H1 (cell line): ENCODE measurements around the gene EPHA5. TPM values are rescaled to one million over a fixed set of nuclear protein-coding genes. Genes with fewer than 3 reads are reported as not detected.

Experiments
- CTCF ChIA-PET: fragments of 300-600 bp; sonication (Branson Sonifier 250); formaldehyde crosslinking; loops from one replicate; lab custom pipeline; 2021; ENCODE audit not compliant: partially characterized antibody; lab: Charles Lee
- POLR2A ChIA-PET: fragments of 300-600 bp; sonication (Branson Sonifier 250); formaldehyde crosslinking; loops from one replicate; lab custom pipeline; 2021; ENCODE audit warnings: inconsistent platforms; ENCODE audit not compliant: partially characterized antibody; lab: Charles Lee
- DNase-seq, 2 experiments: peaks; one replicate each; pipeline versions ENCODE4 v3.0.0 to v3.0.0-alpha.2; 2010 to 2022; ENCODE audit warnings: low spot score in 2 of 2, low read depth in 1 of 2, mixed read lengths in 1 of 2
- FAIRE-seq: peaks from 2 replicates; lab custom pipeline; 2011; peaks lifted over from hg19 to GRCh38; lab: Jason Lieb, UNC
- H2AFZ ChIP-seq: 2 replicates; pipeline ENCODE4 v1.8.1; 2012; ENCODE audit warnings: low read length, inconsistent platforms
- H2AK5ac ChIP-seq: 2 replicates; pipeline ENCODE4 v1.6.1; 2013; ENCODE audit warnings: low read depth, low read length
- H2BK120ac ChIP-seq: replicated peaks from 2 replicates; pipeline ENCODE3; 2013; ENCODE audit warnings: low read depth, low read length, inconsistent platforms
- H2BK12ac ChIP-seq: 2 replicates; pipeline ENCODE4 v1.6.1; 2013; ENCODE audit warnings: low read depth, low read length
- H2BK15ac ChIP-seq: 2 replicates; pipeline ENCODE4 v1.6.1; 2013; ENCODE audit warnings: low read length
- H2BK20ac ChIP-seq: 2 replicates; pipeline ENCODE4 v1.6.1; 2013; ENCODE audit warnings: low read length
- H2BK5ac ChIP-seq: 2 replicates; pipeline ENCODE4 v1.6.1; 2013; ENCODE audit warnings: low read depth, low read length
- H3K14ac ChIP-seq: 2 replicates; pipeline ENCODE4 v1.6.1; 2013; ENCODE audit warnings: inconsistent platforms; ENCODE audit not compliant: insufficient read length
- H3K18ac ChIP-seq: 2 replicates; pipeline ENCODE4 v1.6.1; 2013; ENCODE audit warnings: low read length; ENCODE audit errors: extremely low read depth
- H3K23ac ChIP-seq: 2 replicates; pipeline ENCODE4 v1.6.1; 2013; ENCODE audit warnings: inconsistent platforms; ENCODE audit not compliant: insufficient read length
- H3K23me2 ChIP-seq: 2 replicates; pipeline ENCODE4 v1.6.1; 2013; ENCODE audit warnings: low read depth, low read length
- H3K27ac ChIP-seq: 2 replicates; pipeline ENCODE4 v1.6.1; 2011; ENCODE audit warnings: low read depth, low read length, inconsistent platforms
- H3K27me3 ChIP-seq, 4 experiments: replicated peaks in 1 of 4; 1 replicate in 1 of 4; 2 replicates in 3 of 4; pipeline versions ENCODE4 v1.6.1 to v1.8.1; 2011 to 2013; ENCODE audit warnings: low read length in 3 of 4, mild to moderate bottlenecking in 3 of 4, inconsistent platforms in 2 of 4, mixed read lengths in 2 of 4, moderate library complexity in 1 of 4; ENCODE audit not compliant: control insufficient read depth in 3 of 4, insufficient read depth in 3 of 4; ENCODE audit errors: extremely low read depth in 1 of 4
- H3K36me3 ChIP-seq, 4 experiments: 2 replicates each; pipeline versions ENCODE4 v1.6.1 to v1.8.1; 2011 to 2013; ENCODE audit warnings: mild to moderate bottlenecking in 4 of 4, low read length in 3 of 4, moderate library complexity in 2 of 4, control low read depth in 1 of 4, inconsistent platforms in 1 of 4; ENCODE audit not compliant: insufficient read depth in 4 of 4, control insufficient read depth in 2 of 4
- H3K4ac ChIP-seq: replicated peaks from 2 replicates; pipeline ENCODE3; 2013; ENCODE audit warnings: low read length, low read depth, mixed read lengths, inconsistent platforms; ENCODE audit not compliant: insufficient read length
- H3K4me1 ChIP-seq, 4 experiments: replicated peaks in 1 of 4; 1 replicate in 1 of 4; 2 replicates in 3 of 4; pipeline versions ENCODE4 v1.6.1 to v1.8.1; 2011 to 2013; ENCODE audit warnings: low read length in 3 of 4, inconsistent platforms in 2 of 4, mixed read lengths in 1 of 4; ENCODE audit not compliant: insufficient read depth in 4 of 4, control insufficient read depth in 3 of 4
- H3K4me2 ChIP-seq, 2 experiments: 2 replicates each; pipeline versions ENCODE4 v1.6.1 to v1.8.1; 2011 to 2013; ENCODE audit warnings: low read depth in 2 of 2, low read length in 2 of 2, control low read depth in 1 of 2, inconsistent platforms in 1 of 2, mild to moderate bottlenecking in 1 of 2; ENCODE audit not compliant: insufficient read depth in 1 of 2
- H3K4me3 ChIP-seq, 4 experiments: fragments of 200-600, 300-600 bp in 1 of 4; sonication (generic), shearing (Covaris generic), sonication (Bioruptor Twin) in 1 of 4; 2 replicates each; pipeline versions ENCODE4 v1.5.1 to v1.8.1; 2011 to 2016; ENCODE audit warnings: low read length in 4 of 4, low read depth in 3 of 4, control low read depth in 2 of 4, inconsistent platforms in 2 of 4, mild to moderate bottlenecking in 2 of 4, mixed read lengths in 1 of 4, moderate library complexity in 1 of 4; ENCODE audit not compliant: insufficient read depth in 2 of 4; ENCODE audit errors: extremely low read depth in 1 of 4
- H3K56ac ChIP-seq: replicated peaks from 2 replicates; pipeline ENCODE3; 2013; ENCODE audit warnings: low read depth, mild to moderate bottlenecking, mixed read lengths, low read length, inconsistent platforms; ENCODE audit not compliant: insufficient read length
- H3K79me1 ChIP-seq: 2 replicates; pipeline ENCODE4 v1.6.1; 2013; ENCODE audit warnings: low read depth, low read length, control low read depth
- H3K79me2 ChIP-seq, 2 experiments: 2 replicates each; pipeline versions ENCODE4 v1.6.1 to v1.8.1; 2012 to 2013; ENCODE audit warnings: low read length in 2 of 2, mild to moderate bottlenecking in 2 of 2, inconsistent platforms in 1 of 2; ENCODE audit not compliant: insufficient read depth in 2 of 2, control insufficient read depth in 1 of 2
- H3K9ac ChIP-seq, 4 experiments: replicated peaks in 1 of 4; 1 replicate in 1 of 4; 2 replicates in 3 of 4; pipeline versions ENCODE4 v1.6.1 to v1.8.1; 2011 to 2013; ENCODE audit warnings: low read depth in 3 of 4, low read length in 3 of 4, control low read depth in 2 of 4, mild to moderate bottlenecking in 2 of 4, moderate library complexity in 2 of 4, inconsistent platforms in 1 of 4; ENCODE audit errors: extremely low read depth in 1 of 4
- H3K9me3 ChIP-seq, 2 experiments: 2 replicates each; pipeline versions ENCODE4 v1.6.1 to v1.8.1; 2012 to 2013; ENCODE audit warnings: mild to moderate bottlenecking in 2 of 2, moderate library complexity in 2 of 2, control low read depth in 1 of 2, inconsistent platforms in 1 of 2, low read depth in 1 of 2, low read length in 1 of 2, mixed read lengths in 1 of 2; ENCODE audit not compliant: insufficient read depth in 2 of 2
- H4K20me1 ChIP-seq, 2 experiments: replicated peaks in 1 of 2; 2 replicates each; pipeline versions ENCODE3 to v1.8.1; 2011 to 2013; ENCODE audit warnings: inconsistent platforms in 2 of 2, low read length in 2 of 2, mild to moderate bottlenecking in 1 of 2; ENCODE audit not compliant: insufficient read depth in 2 of 2, control insufficient read depth in 1 of 2
- H4K5ac ChIP-seq: 2 replicates; pipeline ENCODE4 v1.6.1; 2013; ENCODE audit warnings: low read length, low read depth, mixed read lengths, inconsistent platforms; ENCODE audit not compliant: insufficient read length
- H4K8ac ChIP-seq: 2 replicates; pipeline ENCODE4 v1.8.0; 2013; ENCODE audit warnings: mild to moderate bottlenecking, moderate library complexity, low read length, inconsistent platforms; ENCODE audit not compliant: insufficient read depth; ENCODE audit errors: extremely low read depth
- H4K91ac ChIP-seq: replicated peaks from 2 replicates; pipeline ENCODE3; 2013; ENCODE audit warnings: low read length, mixed read lengths, inconsistent platforms; ENCODE audit not compliant: insufficient read length
- ATF3 ChIP-seq: IDR thresholded peaks from 2 replicates; pipeline ENCODE4 v1.6.1; 2011; ENCODE audit warnings: low read depth, mild to moderate bottlenecking, low read length; ENCODE audit not compliant: insufficient read depth
- BACH1 ChIP-seq: IDR thresholded peaks from 2 replicates; pipeline ENCODE4 v1.6.1; 2012; ENCODE audit warnings: low read length, improper control_type of control experiment
- CHD2 ChIP-seq: IDR thresholded peaks from 2 replicates; pipeline ENCODE4 v1.6.1; 2012; ENCODE audit warnings: low read length, improper control_type of control experiment
- CTCF ChIP-seq, 3 experiments: IDR thresholded peaks; 1 replicate in 2 of 3; 2 replicates in 1 of 3; pipeline versions ENCODE4 v1.5.1 to v1.6.1; 2011; ENCODE audit warnings: low read length in 3 of 3, mild to moderate bottlenecking in 3 of 3, inconsistent platforms in 2 of 3, low read depth in 1 of 3, moderate library complexity in 1 of 3; ENCODE audit not compliant: insufficient read depth in 1 of 3; ENCODE audit errors: control extremely low read depth in 1 of 3
- PHF8 ChIP-seq: fragments of 200-600 bp; sonication (generic); conservative IDR thresholded peaks from 2 replicates; pipeline ENCODE4 v1.7.1; 2012; ENCODE audit warnings: low read depth, mild to moderate bottlenecking, inconsistent platforms, low read length, moderate library complexity
- RAD21 ChIP-seq, 2 experiments: IDR thresholded peaks in 1 of 2; conservative IDR thresholded peaks in 1 of 2; 2 replicates each; pipeline ENCODE4 v1.6.1; 2011; ENCODE audit warnings: low read depth in 2 of 2, low read length in 2 of 2, improper control_type of control experiment in 1 of 2, inconsistent platforms in 1 of 2, mild to moderate bottlenecking in 1 of 2, moderate library complexity in 1 of 2
- SIRT6 ChIP-seq: IDR thresholded peaks from one replicate; pipeline ENCODE4 v1.7.1; 2012; ENCODE audit warnings: low read length, inconsistent platforms
- SRF ChIP-seq: IDR thresholded peaks from 2 replicates; pipeline ENCODE4 v1.6.1; 2011; ENCODE audit warnings: mild to moderate bottlenecking, low read depth, low read length, moderate library complexity
- SUZ12 ChIP-seq: fragments of 200-600 bp; sonication (generic); IDR thresholded peaks from 2 replicates; pipeline ENCODE4 v1.6.1; 2012; ENCODE audit warnings: mild to moderate bottlenecking, inconsistent platforms, low read length, moderate library complexity, mixed read lengths
- USF2 ChIP-seq: IDR thresholded peaks from 2 replicates; pipeline ENCODE4 v1.6.1; 2011; ENCODE audit warnings: low read length, improper control_type of control experiment
- WGBS, 2 experiments: shearing (Covaris generic) in 1 of 2; methylation state at CpG; one replicate each; pipeline versions ENCODE4 v1.1.6 to v1.1.7; 2013 to 2015; ENCODE audit warnings: low lambda C conversion rate in 2 of 2, mixed read lengths in 2 of 2, inconsistent platforms in 1 of 2, low coverage in 1 of 2, missing lambda C conversion rate in 1 of 2; ENCODE audit not compliant: insufficient replicate concordance in 2 of 2, insufficient coverage in 1 of 2, insufficient read length in 1 of 2; ENCODE audit errors: extremely low coverage in 1 of 2, missing lambda C conversion rate in 1 of 2; 5-methylcytosine and 5-hydroxymethylcytosine counted together
- polyA plus RNA-seq, 7 experiments: library from polyadenylated mRNA; depleted of rRNA in 3 of 7; stranded (reverse) in 5 of 7; unstranded in 2 of 7; fragments of >200 nt in 5 of 7; fragments of 200-250 nt in 2 of 7; gene quantifications; 1 replicate in 5 of 7; 2 replicates in 1 of 7; 4 replicates in 1 of 7; pipeline versions ENCODE4 v1.2.1 to v1.2.3, GENCODE V29; 2011 to 2013; ENCODE audit warnings: missing spikeins in 2 of 7, mixed read lengths in 2 of 7
- total RNA-seq: library from RNA; stranded (reverse); fragmentation: NEBNext Ultra II Directional; extraction: Animal tissue kit (Norgen Biotek cat#: 25700); gene quantifications from 2 replicates; pipeline ENCODE4 v1.2.1, GENCODE V29; 2021

EPHA5 gene
- total and polyA plus RNA-seq, 2 of the 8 experiments (the other 6 are each of a cell fraction or from before 2014, with no cell fraction given), result 0.03 to 0.11 TPM

- Histone ChIP-seq H4K5ac (no peak overlapping the region), H3K4me1 (no peaks in the 10 kb centered on the region), H3K4me3 (no peak overlapping the region), H3K36me3 (no peaks in the 10 kb centered on the region), H3K27ac (no peak overlapping the region), H2BK20ac (no peak overlapping the region), H3K9ac (no peak overlapping the region), H3K4me2 (no peak overlapping the region), H3K23ac (no peak overlapping the region), H3K9me3 (no peaks in the 10 kb centered on the region), H3K79me2 (no peaks in the 10 kb centered on the region), H3K14ac (no peak overlapping the region), H3K27me3 (no peaks in the 10 kb centered on the region), H3K23me2 (no peaks in the 10 kb centered on the region), H4K91ac (no peak overlapping the region), H4K20me1 (no peaks in the 10 kb centered on the region), H2BK120ac (no peak overlapping the region), H2AK5ac (no peak overlapping the region), H4K8ac (no peak overlapping the region), H2BK5ac (no peak overlapping the region), H3K79me1 (no peaks in the 10 kb centered on the region), H2BK12ac (no peak overlapping the region), H2BK15ac (no peak overlapping the region), H3K4ac (no peak overlapping the region), H2AFZ (no peak overlapping the region), H3K18ac (no peak overlapping the region), H3K56ac (no peak overlapping the region)
- FAIRE-seq (no peak), DNase-seq (no peak)
- CTCF ChIA-PET, result no interaction called here
- 86% methylated on average over 3 of the region's 3 CpGs; no CpG with 5 or more reads in 1 of the 2 experiments for WGBS, 2 experiments
- POLR2A ChIA-PET, result no interaction called here
- no peak for TF ChIP-seq CTCF (IDR thresholded peaks at IDR 0.05; ENCODE audit: control extremely low read depth in 1 of 3, insufficient read depth in 1 of 3, low read depth in 1 of 3, low read length in 3 of 3)
- no peak for TF ChIP-seq CHD2
- no peak for TF ChIP-seq RAD21 (IDR thresholded peaks at IDR 0.05 in 1 of 2, conservative IDR thresholded peaks at IDR 0.05 in 1 of 2; ENCODE audit: low read depth in 2 of 2, low read length in 2 of 2)
- TF ChIP-seq SRF, result no peak
- no peak for TF ChIP-seq USF2
- no peak for TF ChIP-seq SUZ12
- no peak for TF ChIP-seq SIRT6
- TF ChIP-seq BACH1, result no peak
- no peak for TF ChIP-seq PHF8
- TF ChIP-seq ATF3, result no peak
These were observed 359.2 kb downstream of the EPHA5 start for GRCh38 chr4:65311120-65311519.
